ENCODE measurements around the gene LDHAL6A. TPM values are rescaled to one million over a fixed set of nuclear protein-coding genes. Genes with fewer than 3 reads are reported as not detected.

Gene LDHAL6A
- total and polyA plus RNA-seq, 4 donors, result not detected

GRCh38 chr11:18495271-18495670, 39.6 kb downstream of the LDHAL6A start:
- peaks cover 5 to 7% of the 10 kb centered on the region in 2 donors for H3K36me3 ChIP-seq (ENCODE audit: control insufficient read depth in 1 of 2, insufficient read depth in 2 of 2, low read length in 1 of 2)
- intact Hi-C loops (cut with DNase I), result no loop called here
- no peak for DNase-seq
- no peak overlapping the region for H3K27ac ChIP-seq (ENCODE audit: low read depth in 1 of 2, low read length in 2 of 2)
- ATAC-seq (ENCODE audit: low FRiP score), result no peak
- H3K4me3 ChIP-seq (ENCODE audit: low read length in 2 of 2), result no peak overlapping the region
- H3K9me3 ChIP-seq (ENCODE audit: control insufficient read depth, low read length), result no peaks in the 10 kb centered on the region
- H3K4me1 ChIP-seq (ENCODE audit: control insufficient read depth in 1 of 2, insufficient read depth in 2 of 2, low read length in 2 of 2), result no peaks in the 10 kb centered on the region
- no peaks in the 10 kb centered on the region for H3K27me3 ChIP-seq (ENCODE audit: control insufficient read depth in 1 of 2, insufficient read depth in 2 of 2, low read length in 1 of 2)

GRCh38 chr11:18495703-18496102, 40.0 kb downstream of the LDHAL6A start:
- ATAC-seq (ENCODE audit: low FRiP score), result no peak
- no peak overlapping the region for H3K27ac ChIP-seq (ENCODE audit: low read depth in 1 of 2, low read length in 2 of 2)
- peaks cover 3 to 7% of the 10 kb centered on the region in 2 donors for H3K36me3 ChIP-seq (ENCODE audit: control insufficient read depth in 1 of 2, insufficient read depth in 2 of 2, low read length in 1 of 2)
- H3K4me3 ChIP-seq (ENCODE audit: low read length in 2 of 2), result no peak overlapping the region
- H3K27me3 ChIP-seq (ENCODE audit: control insufficient read depth in 1 of 2, insufficient read depth in 2 of 2, low read length in 1 of 2), result no peaks in the 10 kb centered on the region
- H3K4me1 ChIP-seq (ENCODE audit: control insufficient read depth in 1 of 2, insufficient read depth in 2 of 2, low read length in 2 of 2), result no peaks in the 10 kb centered on the region
- DNase-seq, result no peak
- 85 to 93% methylated on average over 4 of the region's 4 CpGs for WGBS, 2 donors
- no peaks in the 10 kb centered on the region for H3K9me3 ChIP-seq (ENCODE audit: control insufficient read depth, low read length)
- intact Hi-C loops (cut with DNase I), result no loop called here

- Histone ChIP-seq H3K27me3 (ENCODE audit: control insufficient read depth in 1 of 2, insufficient read depth in 2 of 2, low read length in 1 of 2) (no peaks in the 10 kb centered on the region), H3K9me3 (ENCODE audit: control insufficient read depth, low read length) (no peaks in the 10 kb centered on the region), H3K36me3 (ENCODE audit: control insufficient read depth in 1 of 2, insufficient read depth in 2 of 2, low read length in 1 of 2) (peaks cover 5 to 10% of the 10 kb centered on the region in 2 donors), H3K4me1 (ENCODE audit: control insufficient read depth in 1 of 2, insufficient read depth in 2 of 2, low read length in 2 of 2) (no peaks in the 10 kb centered on the region), H3K27ac (ENCODE audit: low read depth in 1 of 2, low read length in 2 of 2) (no peak overlapping the region), H3K4me3 (ENCODE audit: low read length in 2 of 2) (no peak overlapping the region)
- no peak for DNase-seq
- ATAC-seq (ENCODE audit: low FRiP score), result no peak
- intact Hi-C loops (cut with DNase I), result no loop called here
- 86 to 92% methylated on average over 1 of the region's 1 CpG for WGBS, 2 donors
These were observed 42.4 kb downstream of the LDHAL6A start for GRCh38 chr11:18498039-18498438.

- 97 to 100% methylated on average over 1 of the region's 1 CpG for WGBS, 2 donors
- DNase-seq, result no peak
These were observed 46.0 kb downstream of the LDHAL6A start for GRCh38 chr11:18501629-18502028.

GRCh38 chr11:18502352-18502751, 46.7 kb downstream of the LDHAL6A start:
- Histone ChIP-seq H3K4me3 (ENCODE audit: low read length in 2 of 2) (no peak overlapping the region), H3K36me3 (ENCODE audit: control insufficient read depth in 1 of 2, insufficient read depth in 2 of 2, low read length in 1 of 2) (peaks cover 3 to 4% of the 10 kb centered on the region in 2 donors), H3K9me3 (ENCODE audit: control insufficient read depth, low read length) (no peaks in the 10 kb centered on the region), H3K27me3 (ENCODE audit: control insufficient read depth in 1 of 2, insufficient read depth in 2 of 2, low read length in 1 of 2) (no peaks in the 10 kb centered on the region), H3K4me1 (ENCODE audit: control insufficient read depth in 1 of 2, insufficient read depth in 2 of 2, low read length in 2 of 2) (no peaks in the 10 kb centered on the region), H3K27ac (ENCODE audit: low read depth in 1 of 2, low read length in 2 of 2) (no peak overlapping the region)
- ATAC-seq (ENCODE audit: low FRiP score), result no peak
- intact Hi-C loops (cut with DNase I), result no loop called here
- DNase-seq, result no peak

More at GRCh38 chr11:18501629-18502028, 46.0 kb downstream of the LDHAL6A start:
- Histone ChIP-seq H3K4me1 (ENCODE audit: control insufficient read depth in 1 of 2, insufficient read depth in 2 of 2, low read length in 2 of 2) (no peaks in the 10 kb centered on the region), H3K27me3 (ENCODE audit: control insufficient read depth in 1 of 2, insufficient read depth in 2 of 2, low read length in 1 of 2) (no peaks in the 10 kb centered on the region), H3K9me3 (ENCODE audit: control insufficient read depth, low read length) (no peaks in the 10 kb centered on the region), H3K27ac (ENCODE audit: low read depth in 1 of 2, low read length in 2 of 2) (no peak overlapping the region), H3K4me3 (ENCODE audit: low read length in 2 of 2) (no peak overlapping the region), H3K36me3 (ENCODE audit: control insufficient read depth in 1 of 2, insufficient read depth in 2 of 2, low read length in 1 of 2) (peaks cover 3 to 4% of the 10 kb centered on the region in 2 donors)
- no peak for ATAC-seq (ENCODE audit: low FRiP score)
- intact Hi-C loops (cut with DNase I), result no loop called here

- intact Hi-C loops (cut with DNase I), result no loop called here
- WGBS, 2 donors, result 66 to 80% methylated on average over 3 of the region's 3 CpGs
These were observed 65.5 kb downstream of the LDHAL6A start for GRCh38 chr11:18521122-18521521.

GRCh38 chr11:18522388-18522787, 66.7 kb downstream of the LDHAL6A start:
- no peak overlapping the region for H3K4me3 ChIP-seq (ENCODE audit: low read length in 2 of 2)
- ATAC-seq (ENCODE audit: low FRiP score), result no peak
- no peaks in the 10 kb centered on the region for H3K9me3 ChIP-seq (ENCODE audit: control insufficient read depth, low read length)
- WGBS, 2 donors, result 62 to 72% methylated on average over 4 of the region's 4 CpGs
- no peak for DNase-seq
- H3K36me3 ChIP-seq (ENCODE audit: control insufficient read depth in 1 of 2, insufficient read depth in 2 of 2, low read length in 1 of 2), result no peaks in the 10 kb centered on the region
- H3K27ac ChIP-seq (ENCODE audit: low read depth in 1 of 2, low read length in 2 of 2), result no peak overlapping the region
- no peaks in the 10 kb centered on the region for H3K4me1 ChIP-seq (ENCODE audit: control insufficient read depth in 1 of 2, insufficient read depth in 2 of 2, low read length in 2 of 2)
- H3K27me3 ChIP-seq (ENCODE audit: control insufficient read depth in 1 of 2, insufficient read depth in 2 of 2, low read length in 1 of 2), result no peaks in the 10 kb centered on the region
- intact Hi-C loops (cut with DNase I), result no loop called here

More at GRCh38 chr11:18521122-18521521, 65.5 kb downstream of the LDHAL6A start:
- ATAC-seq (ENCODE audit: low FRiP score) (no peak), DNase-seq (no peak)
- Histone ChIP-seq H3K9me3 (ENCODE audit: control insufficient read depth, low read length) (no peaks in the 10 kb centered on the region), H3K36me3 (ENCODE audit: control insufficient read depth in 1 of 2, insufficient read depth in 2 of 2, low read length in 1 of 2) (no peaks in the 10 kb centered on the region), H3K27ac (ENCODE audit: low read depth in 1 of 2, low read length in 2 of 2) (no peak overlapping the region), H3K4me1 (ENCODE audit: control insufficient read depth in 1 of 2, insufficient read depth in 2 of 2, low read length in 2 of 2) (no peaks in the 10 kb centered on the region), H3K27me3 (ENCODE audit: control insufficient read depth in 1 of 2, insufficient read depth in 2 of 2, low read length in 1 of 2) (no peaks in the 10 kb centered on the region), H3K4me3 (ENCODE audit: low read length in 2 of 2) (no peak overlapping the region)

- no peaks in the 10 kb centered on the region for H3K4me1 ChIP-seq (ENCODE audit: control insufficient read depth in 1 of 2, insufficient read depth in 2 of 2, low read length in 2 of 2)
- H3K4me3 ChIP-seq (ENCODE audit: low read length in 2 of 2), result no peak overlapping the region
- no peak overlapping the region for H3K27ac ChIP-seq (ENCODE audit: low read depth in 1 of 2, low read length in 2 of 2)
- WGBS, 2 donors, result 91 to 92% methylated on average over 3 of the region's 3 CpGs
- no peak for ATAC-seq (ENCODE audit: low FRiP score)
- H3K27me3 ChIP-seq (ENCODE audit: control insufficient read depth in 1 of 2, insufficient read depth in 2 of 2, low read length in 1 of 2), result no peaks in the 10 kb centered on the region
- no peaks in the 10 kb centered on the region for H3K9me3 ChIP-seq (ENCODE audit: control insufficient read depth, low read length)
- intact Hi-C loops (cut with DNase I), result no loop called here
- no peak for DNase-seq
- H3K36me3 ChIP-seq (ENCODE audit: control insufficient read depth in 1 of 2, insufficient read depth in 2 of 2, low read length in 1 of 2), result no peaks in the 10 kb centered on the region
These were observed 67.4 kb downstream of the LDHAL6A start for GRCh38 chr11:18523084-18523483.

- Histone ChIP-seq H3K27me3 (ENCODE audit: control insufficient read depth in 1 of 2, insufficient read depth in 2 of 2, low read length in 1 of 2) (no peaks in the 10 kb centered on the region), H3K36me3 (ENCODE audit: control insufficient read depth in 1 of 2, insufficient read depth in 2 of 2, low read length in 1 of 2) (no peaks in the 10 kb centered on the region), H3K9me3 (ENCODE audit: control insufficient read depth, low read length) (no peaks in the 10 kb centered on the region), H3K27ac (ENCODE audit: low read depth in 1 of 2, low read length in 2 of 2) (no peak overlapping the region), H3K4me3 (ENCODE audit: low read length in 2 of 2) (no peak overlapping the region), H3K4me1 (ENCODE audit: control insufficient read depth in 1 of 2, insufficient read depth in 2 of 2, low read length in 2 of 2) (no peaks in the 10 kb centered on the region)
- intact Hi-C loops (cut with DNase I), result no loop called here
- no peak for DNase-seq
- no peak for ATAC-seq (ENCODE audit: low FRiP score)
- WGBS, 2 donors, result 90 to 100% methylated on average over 1 of the region's 1 CpG
These were observed 68.6 kb downstream of the LDHAL6A start for GRCh38 chr11:18524248-18524647.
